PC-3 (cell line): ENCODE measurements around the gene TMEM108. TPM values are rescaled to one million over a fixed set of nuclear protein-coding genes. Genes with fewer than 3 reads are reported as not detected.

Experiments
- ATAC-seq: fragments of 200-7000 bp; cut with Tn5 transposase; 2 replicates; pipeline ENCODE4 v1.9.1; 2020; ENCODE audit warnings: mild to moderate bottlenecking, moderate library complexity
- BruUV-seq: library from RNA; stranded (reverse); fragments of 400-500 nt; replicated peaks from 2 replicates; lab custom pipeline; 2021; lab: Mats Ljungman, UMichigan
- CTCF ChIA-PET: fragments of 300-600 bp; sonication (Branson Sonifier 250); formaldehyde crosslinking; loops from one replicate; lab custom pipeline; 2022; ENCODE audit warnings: antibody characterized with exemption; lab: Charles Lee
- POLR2A ChIA-PET: fragments of 300-600 bp; sonication (Branson Sonifier 250); formaldehyde crosslinking; loops from one replicate; lab custom pipeline; 2022; ENCODE audit warnings: antibody characterized with exemption; ENCODE audit not compliant: unreplicated experiment; lab: Charles Lee
- DNase-seq: peaks from one replicate; pipeline ENCODE4 v3.0.0-alpha.2; 2015
- H2AFZ ChIP-seq: fragments of 300-600 bp; sonication (generic); 2 replicates; pipeline ENCODE4 v1.6.0; 2016; ENCODE audit warnings: antibody characterized with exemption, low read length
- H3F3A ChIP-seq: fragments of 300-600 bp; sonication (generic); one replicate; pipeline ENCODE4 v1.6.0; 2017; ENCODE audit warnings: antibody characterized with exemption, low read length, control low read depth, mild to moderate bottlenecking; ENCODE audit not compliant: unreplicated experiment
- H3K27ac ChIP-seq: fragments of 300-600 bp; sonication (generic); 2 replicates; pipeline ENCODE4 v1.5.1; 2016; ENCODE audit warnings: mild to moderate bottlenecking, low read length
- H3K27me3 ChIP-seq: fragments of 300-600 bp; sonication (generic); 2 replicates; pipeline ENCODE4 v1.6.1; 2016; ENCODE audit warnings: low read length, mixed read lengths
- H3K36me3 ChIP-seq: fragments of 300-600 bp; sonication (generic); 2 replicates; pipeline ENCODE4 v1.6.1; 2016; ENCODE audit warnings: low read depth, mixed run types, low read length, mixed read lengths
- H3K4me1 ChIP-seq: fragments of 300-600 bp; sonication (generic); 2 replicates; pipeline ENCODE4 v1.5.1; 2016; ENCODE audit warnings: low read length; ENCODE audit not compliant: insufficient read depth
- H3K4me2 ChIP-seq: fragments of 300-600 bp; sonication (generic); 2 replicates; pipeline ENCODE4 v1.6.0; 2016; ENCODE audit warnings: low read length
- H3K4me3 ChIP-seq: fragments of 300-600 bp; sonication (generic); 2 replicates; pipeline ENCODE4 v1.5.1; 2016; ENCODE audit warnings: mild to moderate bottlenecking, low read length, mixed read lengths
- H3K79me2 ChIP-seq: fragments of 300-600 bp; sonication (generic); 2 replicates; pipeline ENCODE4 v1.6.1; 2017; ENCODE audit warnings: low read length, mixed read lengths
- H3K9ac ChIP-seq: fragments of 300-600 bp; sonication (generic); 2 replicates; pipeline ENCODE4 v1.6.0; 2016; ENCODE audit warnings: mild to moderate bottlenecking, low read length
- H3K9me2 ChIP-seq: fragments of 300-600 bp; sonication (generic); replicated peaks from 2 replicates; pipeline ENCODE4 v1.6.1; 2016; ENCODE audit warnings: mixed run types, low read length, mixed read lengths
- H3K9me3 ChIP-seq: fragments of 300-600 bp; sonication (generic); 2 replicates; pipeline ENCODE4 v1.6.1; 2016; ENCODE audit warnings: low read length, mixed read lengths
- H4K20me1 ChIP-seq: fragments of 300-600 bp; sonication (generic); 2 replicates; pipeline ENCODE4 v1.6.1; 2016; ENCODE audit warnings: low read length, mixed read lengths
- EZH2 ChIP-seq: fragments of 300-600 bp; sonication (generic); IDR thresholded peaks from one replicate; pipeline ENCODE4 v1.6.1; 2017; ENCODE audit warnings: antibody characterized with exemption, mild to moderate bottlenecking, low read length; ENCODE audit not compliant: unreplicated experiment
- EZH2phosphoT487 ChIP-seq: fragments of 300-600 bp; sonication (generic); IDR thresholded peaks from 2 replicates; pipeline ENCODE4 v1.6.1; 2018; ENCODE audit warnings: mild to moderate bottlenecking, antibody characterized with exemption, low read length, borderline replicate concordance
- intact Hi-C: fragments of 100-400 bp; cut with micrococcal nuclease; formaldehyde crosslinking; loops from 2 replicates; pipeline ENCODE4 v1.9.0; 2023
- total RNA-seq: library from RNA; depleted of rRNA; stranded (reverse); fragments of >200 nt; gene quantifications from 2 replicates; pipeline ENCODE4 v1.2.3, GENCODE V29; 2014
- TF ChIP-seq, protein P1 (sequence below): fragments of 300-600 bp; sonication (generic); conservative IDR thresholded peaks from 2 replicates; pipeline ENCODE4 v1.5.1; 2017; ENCODE audit warnings: antibody characterized with exemption, low read depth, mild to moderate bottlenecking, low read length

The TMEM108 gene
- total RNA-seq, 1 experiment from 2014 or later = not detected

DNA sequence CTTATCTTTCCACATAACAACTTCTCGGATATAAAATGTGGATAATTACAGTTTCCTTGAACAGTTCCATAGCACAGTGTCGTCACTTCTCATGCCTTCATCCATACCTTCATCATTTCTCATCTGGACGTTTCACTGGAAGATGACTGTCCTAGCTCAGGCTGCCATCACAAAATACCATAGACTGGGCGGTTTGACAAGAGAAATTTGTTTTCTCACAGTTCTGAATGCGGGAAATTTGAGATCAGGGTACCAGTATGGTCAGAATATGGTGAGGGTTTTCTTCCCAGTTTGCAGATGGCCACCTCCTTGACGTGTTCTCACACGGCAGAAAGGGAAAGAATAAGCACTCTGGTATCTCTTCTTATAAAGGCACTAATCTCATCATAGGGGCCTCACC lies 42.8 kb downstream of the TMEM108 start:
- H4K20me1 ChIP-seq = no peaks in the 10 kb centered on the region
- no peaks in the 10 kb centered on the region for H3K27me3 ChIP-seq
- intact Hi-C loops = no loop called here
- ChIA-PET POLR2A (no interaction called here), CTCF (no interaction called here)
- TF ChIP-seq, protein P1, sequence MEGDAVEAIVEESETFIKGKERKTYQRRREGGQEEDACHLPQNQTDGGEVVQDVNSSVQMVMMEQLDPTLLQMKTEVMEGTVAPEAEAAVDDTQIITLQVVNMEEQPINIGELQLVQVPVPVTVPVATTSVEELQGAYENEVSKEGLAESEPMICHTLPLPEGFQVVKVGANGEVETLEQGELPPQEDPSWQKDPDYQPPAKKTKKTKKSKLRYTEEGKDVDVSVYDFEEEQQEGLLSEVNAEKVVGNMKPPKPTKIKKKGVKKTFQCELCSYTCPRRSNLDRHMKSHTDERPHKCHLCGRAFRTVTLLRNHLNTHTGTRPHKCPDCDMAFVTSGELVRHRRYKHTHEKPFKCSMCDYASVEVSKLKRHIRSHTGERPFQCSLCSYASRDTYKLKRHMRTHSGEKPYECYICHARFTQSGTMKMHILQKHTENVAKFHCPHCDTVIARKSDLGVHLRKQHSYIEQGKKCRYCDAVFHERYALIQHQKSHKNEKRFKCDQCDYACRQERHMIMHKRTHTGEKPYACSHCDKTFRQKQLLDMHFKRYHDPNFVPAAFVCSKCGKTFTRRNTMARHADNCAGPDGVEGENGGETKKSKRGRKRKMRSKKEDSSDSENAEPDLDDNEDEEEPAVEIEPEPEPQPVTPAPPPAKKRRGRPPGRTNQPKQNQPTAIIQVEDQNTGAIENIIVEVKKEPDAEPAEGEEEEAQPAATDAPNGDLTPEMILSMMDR = no peak
- no peak for TF ChIP-seq EZH2
- no peak for TF ChIP-seq EZH2phosphoT487
- no peak overlapping the region for H3K27ac ChIP-seq
- H2AFZ ChIP-seq = no peak overlapping the region
- no peaks in the 10 kb centered on the region for H3K36me3 ChIP-seq
- no peaks in the 10 kb centered on the region for H3F3A ChIP-seq
- DNase-seq (no peak), ATAC-seq (no peak)
- H3K4me2 ChIP-seq = no peak overlapping the region
- no peaks in the 10 kb centered on the region for H3K4me1 ChIP-seq
- H3K9me3 ChIP-seq = no peaks in the 10 kb centered on the region
- BruUV-seq = no TSS peak
- no peak overlapping the region for H3K9ac ChIP-seq
- H3K4me3 ChIP-seq = no peak overlapping the region
- H3K79me2 ChIP-seq = no peaks in the 10 kb centered on the region
- no peaks in the 10 kb centered on the region for H3K9me2 ChIP-seq

DNA sequence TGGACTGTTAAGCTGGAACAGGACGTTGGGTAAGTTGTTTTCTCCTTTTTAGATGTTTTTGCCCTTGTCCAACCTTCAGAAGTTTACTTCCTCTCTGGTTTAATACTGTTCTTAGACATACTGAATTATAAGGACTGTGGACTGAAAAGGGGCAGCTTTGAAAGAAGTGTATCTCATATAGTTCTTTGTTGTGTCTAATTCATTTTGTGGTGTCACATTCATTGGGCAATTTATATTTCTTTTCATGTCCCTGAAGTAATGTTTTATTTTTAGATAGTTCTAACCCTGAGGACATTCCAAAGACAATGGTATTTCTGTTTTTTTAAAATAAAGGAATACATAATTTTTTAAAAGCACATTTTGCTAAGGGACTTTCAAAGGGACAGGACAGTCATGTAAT lies 45.2 kb downstream of the TMEM108 start:
- Histone ChIP-seq H4K20me1 (no peaks in the 10 kb centered on the region), H3K9me2 (no peaks in the 10 kb centered on the region), H2AFZ (no peak overlapping the region), H3F3A (no peaks in the 10 kb centered on the region), H3K27ac (no peak overlapping the region), H3K4me1 (no peaks in the 10 kb centered on the region), H3K9ac (no peak overlapping the region), H3K27me3 (no peaks in the 10 kb centered on the region), H3K36me3 (no peaks in the 10 kb centered on the region), H3K4me2 (no peak overlapping the region), H3K4me3 (no peak overlapping the region), H3K9me3 (no peaks in the 10 kb centered on the region), H3K79me2 (no peaks in the 10 kb centered on the region)
- intact Hi-C loops = no loop called here
- ATAC-seq = no peak
- no peak for DNase-seq
- ChIA-PET CTCF (no interaction called here), POLR2A (no interaction called here)
- BruUV-seq = no TSS peak
- TF ChIP-seq, protein P1 = no peak
- TF ChIP-seq EZH2 (no peak), EZH2phosphoT487 (no peak)

DNA sequence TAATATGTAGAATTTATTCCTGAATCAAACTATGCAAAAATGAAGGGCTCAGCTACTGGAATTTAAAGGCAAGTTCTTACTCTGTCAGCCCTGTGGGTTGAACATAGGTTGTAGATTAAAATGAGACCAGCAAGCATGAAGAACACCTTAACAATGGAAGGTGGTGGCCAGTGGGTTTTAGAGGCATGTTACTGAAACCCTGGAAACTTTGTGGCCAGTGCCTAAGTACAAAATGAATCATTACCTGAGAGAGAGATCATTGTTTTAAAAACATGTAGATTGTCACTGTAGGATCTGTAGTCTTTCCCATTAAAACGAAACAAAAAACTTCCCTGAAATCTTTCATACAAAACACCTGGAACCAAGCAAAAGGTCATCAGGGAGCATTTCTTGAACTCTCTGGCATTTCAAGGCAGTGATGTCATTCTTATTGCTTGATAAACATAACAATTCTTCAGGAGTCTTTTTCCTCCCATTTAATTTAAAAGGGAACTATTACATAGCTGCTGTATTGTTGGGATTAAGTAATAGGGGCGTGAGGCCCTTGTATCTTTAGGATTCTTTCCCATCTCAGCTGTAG lies 51.8 kb downstream of the TMEM108 start:
- CTCF ChIA-PET = no interaction called here
- DNase-seq = no peak
- H3K9ac ChIP-seq = no peak overlapping the region
- no peaks in the 10 kb centered on the region for H3K4me1 ChIP-seq
- H3K9me2 ChIP-seq = no peaks in the 10 kb centered on the region
- BruUV-seq = no TSS peak
- H3K27ac ChIP-seq = no peak overlapping the region
- no peak overlapping the region for H3K4me3 ChIP-seq
- no peaks in the 10 kb centered on the region for H3K36me3 ChIP-seq
- H2AFZ ChIP-seq = no peak overlapping the region
- no peaks in the 10 kb centered on the region for H4K20me1 ChIP-seq
- POLR2A ChIA-PET = no interaction called here
- H3K9me3 ChIP-seq = no peaks in the 10 kb centered on the region
- no peaks in the 10 kb centered on the region for H3F3A ChIP-seq
- ATAC-seq = no peak
- TF ChIP-seq EZH2phosphoT487 (no peak), EZH2 (no peak)
- TF ChIP-seq, protein P1 = no peak
- intact Hi-C loops = no loop called here
- H3K4me2 ChIP-seq = no peak overlapping the region
- no peaks in the 10 kb centered on the region for H3K79me2 ChIP-seq
- no peaks in the 10 kb centered on the region for H3K27me3 ChIP-seq
